K562 (cell line): ENCODE measurements around the gene FRYL. TPM values are rescaled to one million over a fixed set of nuclear protein-coding genes. Genes with fewer than 3 reads are reported as not detected.
A peak's percentile ranks its signal among the peaks of the same experiment; 100 is the strongest.

Source experiments
- ARID1B ChIP-seq: fragments of 450-650 bp; IDR thresholded peaks from 2 replicates; pipeline ENCODE4 v1.6.1; 2016; ENCODE audit warnings: antibody characterized with exemption, mild to moderate bottlenecking, inconsistent platforms
- E2F3 ChIP-seq: fragments of 250-450 bp; sonication (Bioruptor Pico); IDR thresholded peaks from 2 replicates; pipeline ENCODE4 v1.4.0; 2020; ENCODE audit warnings: mild to moderate bottlenecking
- HMGN3 ChIP-seq: IDR thresholded peaks from 2 replicates; pipeline ENCODE4 v1.6.1; 2011; ENCODE audit warnings: borderline replicate concordance, low read depth, mild to moderate bottlenecking, mixed read lengths, low read length; ENCODE audit not compliant: insufficient read length; ENCODE audit errors: extremely low read depth
- MAX ChIP-seq: sonication (generic); formaldehyde crosslinking; IDR thresholded peaks from 2 replicates; pipeline ENCODE4 v1.9.0; 2022; ENCODE audit warnings: mild to moderate bottlenecking, missing genetic modification reagents
- RB1 ChIP-seq: fragments of 450-650 bp; IDR thresholded peaks from 2 replicates; pipeline ENCODE4 v1.6.1; 2017; ENCODE audit warnings: low read depth, mild to moderate bottlenecking
- TEAD4 ChIP-seq, 2 experiments: sonication (generic) in 1 of 2; formaldehyde crosslinking in 1 of 2; IDR thresholded peaks; 2 replicates each; pipeline versions ENCODE4 v1.6.1 to v1.8.0; 2012 to 2022; ENCODE audit warnings: borderline replicate concordance in 1 of 2, inconsistent platforms in 1 of 2, low read length in 1 of 2, mild to moderate bottlenecking in 1 of 2, missing genetic modification reagents in 1 of 2
- UBTF ChIP-seq, 2 experiments: IDR thresholded peaks; 2 replicates each; pipeline ENCODE4 v1.6.1; 2012; ENCODE audit warnings: improper control_type of control experiment in 2 of 2, low read depth in 2 of 2, low read length in 2 of 2, borderline replicate concordance in 1 of 2
- ZBTB1 ChIP-seq: sonication (generic); formaldehyde crosslinking; IDR thresholded peaks from 2 replicates; pipeline ENCODE4 v1.8.1; 2023; ENCODE audit warnings: missing genetic modification reagents, low read depth, mild to moderate bottlenecking, borderline replicate concordance
- polyA plus RNA-seq, 8 experiments: library from polyadenylated mRNA; depleted of rRNA in 4 of 8; stranded (reverse) in 5 of 8; unstranded in 3 of 8; fragments of >200 nt; fragmentation: Nextera tagmentation in 2 of 8; fragmentation: Illumina TruSeq in 1 of 8; extraction: Ambion mirVana in 2 of 8; extraction: Trizol in 1 of 8; gene quantifications; 2 replicates each; pipeline versions ENCODE4 v1.2.1 to v1.2.3, GENCODE V29; 2011 to 2014; ENCODE audit warnings: inconsistent platforms in 1 of 8, missing spikeins in 1 of 8
- total RNA-seq, 7 experiments: library from RNA; depleted of rRNA in 6 of 7; stranded (reverse); fragments of >200 nt in 6 of 7; fragmentation: Illumina TruSeq in 2 of 7; extraction: Trizol in 2 of 7; gene quantifications; 2 replicates each; pipeline versions ENCODE4 v1.2.1 to v1.2.3, GENCODE V29; 2011 to 2021; ENCODE audit warnings: low replicate concordance in 1 of 7
- TF ChIP-seq, protein P1 (sequence below): fragments of 250-450 bp; sonication (Bioruptor Pico); IDR thresholded peaks from 2 replicates; pipeline ENCODE4 v1.8.0; 2021; ENCODE audit warnings: moderate library complexity, mild to moderate bottlenecking, inconsistent platforms

FRYL gene
- total and polyA plus RNA-seq, 9 of the 15 experiments (the other 6 are each of a cell fraction or from before 2014, with no cell fraction given) = 7.2 to 34.9 (median 15.9) TPM

DNA sequence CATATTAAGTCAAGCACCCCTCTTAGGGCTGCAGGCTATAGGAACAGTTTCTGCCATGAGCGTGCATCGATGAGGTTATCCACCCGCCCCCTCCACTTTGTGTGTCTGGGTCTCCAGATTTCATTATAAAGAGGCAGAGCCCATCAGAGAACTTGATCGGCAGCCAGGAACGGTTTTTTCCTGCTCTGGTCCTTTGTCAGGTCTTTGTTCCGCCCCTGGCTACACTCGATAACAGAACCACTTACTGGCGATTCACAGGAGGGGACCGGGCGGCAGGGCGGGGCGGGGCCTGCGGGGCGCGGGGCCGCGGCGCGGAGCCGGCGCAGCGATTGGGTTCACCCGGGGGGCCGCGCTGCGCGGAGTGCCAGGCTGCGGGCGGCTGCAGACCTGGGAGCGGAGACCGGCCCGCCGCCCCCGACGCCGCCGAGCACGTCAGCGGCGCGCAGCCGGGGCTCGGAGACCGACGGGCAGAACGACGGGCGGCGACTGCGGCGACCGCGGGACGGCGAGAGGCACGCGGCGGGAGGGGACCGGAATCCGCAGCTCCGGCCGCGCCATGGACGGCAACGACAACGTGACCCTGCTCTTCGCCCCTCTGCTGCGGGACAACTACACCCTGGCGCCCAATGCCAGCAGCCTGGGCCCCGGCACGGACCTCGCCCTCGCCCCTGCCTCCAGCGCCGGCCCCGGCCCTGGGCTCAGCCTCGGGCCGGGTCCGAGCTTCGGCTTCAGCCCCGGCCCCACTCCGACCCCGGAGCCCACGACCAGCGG is 296.9 kb downstream of the FRYL start, which contains the start of gene SLC10A4 (continued):
- TF ChIP-seq, protein P1, sequence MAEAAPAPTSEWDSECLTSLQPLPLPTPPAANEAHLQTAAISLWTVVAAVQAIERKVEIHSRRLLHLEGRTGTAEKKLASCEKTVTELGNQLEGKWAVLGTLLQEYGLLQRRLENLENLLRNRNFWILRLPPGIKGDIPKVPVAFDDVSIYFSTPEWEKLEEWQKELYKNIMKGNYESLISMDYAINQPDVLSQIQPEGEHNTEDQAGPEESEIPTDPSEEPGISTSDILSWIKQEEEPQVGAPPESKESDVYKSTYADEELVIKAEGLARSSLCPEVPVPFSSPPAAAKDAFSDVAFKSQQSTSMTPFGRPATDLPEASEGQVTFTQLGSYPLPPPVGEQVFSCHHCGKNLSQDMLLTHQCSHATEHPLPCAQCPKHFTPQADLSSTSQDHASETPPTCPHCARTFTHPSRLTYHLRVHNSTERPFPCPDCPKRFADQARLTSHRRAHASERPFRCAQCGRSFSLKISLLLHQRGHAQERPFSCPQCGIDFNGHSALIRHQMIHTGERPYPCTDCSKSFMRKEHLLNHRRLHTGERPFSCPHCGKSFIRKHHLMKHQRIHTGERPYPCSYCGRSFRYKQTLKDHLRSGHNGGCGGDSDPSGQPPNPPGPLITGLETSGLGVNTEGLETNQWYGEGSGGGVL = no peak
- TF ChIP-seq UBTF (IDR thresholded peaks at IDR 0.05; ENCODE audit: borderline replicate concordance in 1 of 2, low read depth in 2 of 2, low read length in 2 of 2) = no peak
- TF ChIP-seq RB1 = peak; percentile 61; the same call in 1 of the 2 replicates
- peak; percentile 38; the same call in 1 of the 2 replicates for TF ChIP-seq MAX (CRISPR knock-in tag)
- TF ChIP-seq TEAD4 (IDR thresholded peaks at IDR 0.05; ENCODE audit: low read length) = peak; percentile 48
- TF ChIP-seq TEAD4 (CRISPR knock-in tag; IDR thresholded peaks at IDR 0.05; ENCODE audit: borderline replicate concordance) = no peak
- peak; percentile 54; the same call in 1 of the 2 replicates for TF ChIP-seq E2F3 (CRISPR knock-in tag)
- TF ChIP-seq ZBTB1 = peak; percentile 49; the same call in 1 of the 2 replicates
- peak; percentile 58 for TF ChIP-seq HMGN3
- 0 out of 2 replicates have a peak, but pooled peaks have one; percentile 52 for TF ChIP-seq ARID1B
